ENCODE measurements around the gene MBNL3. TPM values are rescaled to one million over a fixed set of nuclear protein-coding genes. Genes with fewer than 3 reads are reported as not detected.
"Not testable (repeated sequence)": the region's sequence is repeated elsewhere in the genome, so short reads cannot be mapped to it uniquely, and the experiment has no call there.

Gene MBNL3
- total RNA-seq, 1 donor from 2014 or later: 10.4 TPM

- Mint-ChIP-seq H3K4me1 (ENCODE audit: unreplicated experiment) (no peaks in the 10 kb centered on the region), H3K9me3 (ENCODE audit: unreplicated experiment) (no peaks in the 10 kb centered on the region), H3K27ac (ENCODE audit: unreplicated experiment) (no peak overlapping the region), H3K4me3 (ENCODE audit: unreplicated experiment) (no peak overlapping the region), H3K27me3 (ENCODE audit: unreplicated experiment) (no peaks in the 10 kb centered on the region), H3K36me3 (ENCODE audit: low read depth, unreplicated experiment) (no peaks in the 10 kb centered on the region)
- TF ChIP-seq, protein P1, sequence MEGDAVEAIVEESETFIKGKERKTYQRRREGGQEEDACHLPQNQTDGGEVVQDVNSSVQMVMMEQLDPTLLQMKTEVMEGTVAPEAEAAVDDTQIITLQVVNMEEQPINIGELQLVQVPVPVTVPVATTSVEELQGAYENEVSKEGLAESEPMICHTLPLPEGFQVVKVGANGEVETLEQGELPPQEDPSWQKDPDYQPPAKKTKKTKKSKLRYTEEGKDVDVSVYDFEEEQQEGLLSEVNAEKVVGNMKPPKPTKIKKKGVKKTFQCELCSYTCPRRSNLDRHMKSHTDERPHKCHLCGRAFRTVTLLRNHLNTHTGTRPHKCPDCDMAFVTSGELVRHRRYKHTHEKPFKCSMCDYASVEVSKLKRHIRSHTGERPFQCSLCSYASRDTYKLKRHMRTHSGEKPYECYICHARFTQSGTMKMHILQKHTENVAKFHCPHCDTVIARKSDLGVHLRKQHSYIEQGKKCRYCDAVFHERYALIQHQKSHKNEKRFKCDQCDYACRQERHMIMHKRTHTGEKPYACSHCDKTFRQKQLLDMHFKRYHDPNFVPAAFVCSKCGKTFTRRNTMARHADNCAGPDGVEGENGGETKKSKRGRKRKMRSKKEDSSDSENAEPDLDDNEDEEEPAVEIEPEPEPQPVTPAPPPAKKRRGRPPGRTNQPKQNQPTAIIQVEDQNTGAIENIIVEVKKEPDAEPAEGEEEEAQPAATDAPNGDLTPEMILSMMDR (IDR thresholded peaks at IDR 0.05; ENCODE audit: unreplicated experiment): peak; percentile 75
- no peak for DNase-seq (ENCODE audit: low spot score)
These were observed 25.4 kb downstream of the MBNL3 start for GRCh38 chrX:132463411-132463810.

DNA sequence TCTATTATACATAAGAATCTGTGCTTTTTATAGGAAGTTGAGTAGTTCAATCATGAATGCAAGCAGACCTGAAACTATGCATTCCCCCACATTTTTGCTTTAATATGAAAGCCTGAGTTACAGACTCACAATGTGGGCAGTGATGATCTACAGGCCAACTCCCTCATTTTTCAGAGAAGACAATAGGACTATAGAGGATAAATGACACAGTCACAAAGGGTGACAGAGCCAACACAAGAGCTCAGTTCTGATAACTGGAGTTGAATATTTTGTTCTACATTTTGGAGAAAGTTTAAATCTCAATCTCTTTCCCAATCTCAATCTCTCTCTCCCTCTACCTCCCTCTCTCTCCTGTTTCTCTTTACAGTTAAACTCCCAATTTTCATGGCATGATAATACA, 27.0 kb downstream of the MBNL3 start:
- no peak for DNase-seq (ENCODE audit: low spot score)
- Mint-ChIP-seq H3K9me3 (ENCODE audit: unreplicated experiment) (no peaks in the 10 kb centered on the region), H3K4me1 (ENCODE audit: unreplicated experiment) (no peaks in the 10 kb centered on the region), H3K27ac (ENCODE audit: unreplicated experiment) (no peak overlapping the region), H3K4me3 (ENCODE audit: unreplicated experiment) (no peak overlapping the region), H3K36me3 (ENCODE audit: low read depth, unreplicated experiment) (no peaks in the 10 kb centered on the region), H3K27me3 (ENCODE audit: unreplicated experiment) (no peaks in the 10 kb centered on the region)
- TF ChIP-seq, protein P1 (IDR thresholded peaks at IDR 0.05; ENCODE audit: unreplicated experiment): no peak

DNA sequence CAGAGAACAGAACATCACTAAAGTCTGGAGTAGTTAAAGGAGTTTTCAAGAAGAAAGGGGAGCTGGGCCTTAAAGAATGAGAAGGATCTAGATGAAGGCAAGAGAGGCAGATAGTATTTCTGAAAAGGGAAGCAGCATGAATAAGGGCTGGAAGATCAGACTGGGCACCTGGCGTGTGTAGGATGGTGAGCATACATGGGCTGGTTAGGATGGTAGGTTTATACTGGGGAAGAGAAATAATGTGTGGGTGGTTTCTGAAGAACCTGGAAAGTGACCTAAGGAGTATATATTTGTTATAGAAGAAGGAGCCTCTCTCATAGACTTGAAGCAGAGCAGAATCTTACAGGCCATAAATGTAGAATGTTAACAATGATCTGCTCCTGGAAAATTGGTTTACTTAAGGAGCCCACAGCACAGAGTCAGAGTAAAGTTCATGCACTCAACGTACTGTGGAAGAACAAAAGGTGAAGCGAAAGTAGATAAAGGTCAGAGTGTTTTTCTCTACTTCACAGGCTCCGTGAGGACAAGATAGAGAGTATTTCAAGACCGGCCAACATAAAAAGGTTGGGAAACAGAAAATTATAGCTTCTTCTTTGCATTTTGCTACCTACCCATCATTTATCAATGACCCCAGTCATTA, 35.8 kb downstream of the MBNL3 start:
- H3K27ac Mint-ChIP-seq (ENCODE audit: unreplicated experiment): no peak overlapping the region
- no peaks in the 10 kb centered on the region for H3K4me1 Mint-ChIP-seq (ENCODE audit: unreplicated experiment)
- no peaks in the 10 kb centered on the region for H3K36me3 Mint-ChIP-seq (ENCODE audit: low read depth, unreplicated experiment)
- no peak for DNase-seq (ENCODE audit: low spot score)
- no peaks in the 10 kb centered on the region for H3K27me3 Mint-ChIP-seq (ENCODE audit: unreplicated experiment)
- H3K4me3 Mint-ChIP-seq (ENCODE audit: unreplicated experiment): no peak overlapping the region
- TF ChIP-seq, protein P1 (IDR thresholded peaks at IDR 0.05; ENCODE audit: unreplicated experiment): no peak
- H3K9me3 Mint-ChIP-seq (ENCODE audit: unreplicated experiment): no peaks in the 10 kb centered on the region

GRCh38 chrX:132445909-132446308, 42.9 kb downstream of the MBNL3 start:
- H3K4me3 Mint-ChIP-seq (ENCODE audit: unreplicated experiment): not testable (repeated sequence)

GRCh38 chrX:132444936-132445335, 43.9 kb downstream of the MBNL3 start:
- Mint-ChIP-seq H3K36me3 (ENCODE audit: low read depth, unreplicated experiment) (no peaks in the 10 kb centered on the region), H3K9me3 (ENCODE audit: unreplicated experiment) (no peaks in the 10 kb centered on the region), H3K4me1 (ENCODE audit: unreplicated experiment) (no peaks in the 10 kb centered on the region), H3K27ac (ENCODE audit: unreplicated experiment) (no peak overlapping the region), H3K27me3 (ENCODE audit: unreplicated experiment) (no peaks in the 10 kb centered on the region), H3K4me3 (ENCODE audit: unreplicated experiment) (no peak overlapping the region)
- TF ChIP-seq, protein P1 (IDR thresholded peaks at IDR 0.05; ENCODE audit: unreplicated experiment): no peak
- DNase-seq (ENCODE audit: low spot score): no peak

More at GRCh38 chrX:132445909-132446308, 42.9 kb downstream of the MBNL3 start:
- DNase-seq (ENCODE audit: low spot score); H3K4me1 Mint-ChIP-seq (ENCODE audit: unreplicated experiment); H3K27ac Mint-ChIP-seq (ENCODE audit: unreplicated experiment); H3K36me3 Mint-ChIP-seq (ENCODE audit: low read depth, unreplicated experiment); H3K9me3 Mint-ChIP-seq (ENCODE audit: unreplicated experiment); H3K27me3 Mint-ChIP-seq (ENCODE audit: unreplicated experiment): not testable (repeated sequence)
